ENCODE results near the gene FOXI2. TPM values are rescaled to one million over a fixed set of nuclear protein-coding genes. Genes with fewer than 3 reads are reported as not detected.

Gene FOXI2
- not detected in 2 replicates for total RNA-seq (2014; rRNA removed; shearing (Covaris generic))

GRCh38 chr10:127736915-127737562 lies at the start of gene FOXI2:
FOXI2 (plus strand) TSS chr10:127737185; CDS start chr10:127737274, 89 bp downstream.

Other genes starting within 250 kb of the FOXI2 start
- not detected in 2 replicates for gene NPS, start 187.9 kb upstream of the FOXI2 start, total RNA-seq (2014; rRNA removed; shearing (Covaris generic))
- gene CLRN3, start 155.8 kb downstream of the FOXI2 start, total RNA-seq (2014; rRNA removed; shearing (Covaris generic)) = not detected in 2 replicates
- gene PTPRE, start 169.9 kb downstream of the FOXI2 start, total RNA-seq (2014; rRNA removed; shearing (Covaris generic)) = 0.83 and 1.3 TPM in 2 replicates